IMR-90 (cell line): ENCODE results near the gene EMX1. TPM values are rescaled to one million over a fixed set of nuclear protein-coding genes. Genes with fewer than 3 reads are reported as not detected.

Source experiments
- ATAC-seq: fragments of 200-7000 bp; cut with Tn5 transposase; 2 replicates; pipeline ENCODE4 v1.9.1; 2020; ENCODE audit warnings: low read depth, mild to moderate bottlenecking, moderate library complexity
- BruUV-seq: library from RNA; stranded (reverse); fragments of 400-500 nt; replicated peaks from 2 replicates; lab custom pipeline; 2021; lab: Mats Ljungman, UMichigan
- CTCF ChIA-PET: fragments of 300-600 bp; formaldehyde crosslinking; extraction: SDS; loops from one replicate; lab custom pipeline; 2021; ENCODE audit warnings: antibody characterized with exemption; lab: Yijun Ruan, JAX
- POLR2A ChIA-PET: fragments of 300-600 bp; sonication (Branson Sonifier 250); formaldehyde crosslinking; loops from one replicate; lab custom pipeline; 2022; ENCODE audit warnings: antibody characterized with exemption; ENCODE audit not compliant: unreplicated experiment; lab: Charles Lee
- DNase-seq: peaks from one replicate; pipeline ENCODE4 v3.0.0; 2013
- H2AFZ ChIP-seq: replicated peaks from 2 replicates; pipeline ENCODE3; 2013; ENCODE audit warnings: low read length, mild to moderate bottlenecking; ENCODE audit not compliant: poor library complexity
- H2AK5ac ChIP-seq: 2 replicates; pipeline ENCODE4 v1.6.1; 2013; ENCODE audit warnings: low read depth, low read length, inconsistent platforms
- H2AK9ac ChIP-seq: replicated peaks from 2 replicates; pipeline ENCODE3; 2013; ENCODE audit warnings: mild to moderate bottlenecking, low read depth, low read length, moderate library complexity; ENCODE audit not compliant: poor library complexity
- H2BK120ac ChIP-seq: 2 replicates; pipeline ENCODE4 v1.6.1; 2013; ENCODE audit warnings: low read depth, low read length, inconsistent platforms
- H2BK15ac ChIP-seq: 3 replicates; pipeline ENCODE4 v1.6.1; 2013; ENCODE audit warnings: low read depth, low read length, inconsistent platforms
- H2BK20ac ChIP-seq: 2 replicates; pipeline ENCODE4 v1.6.1; 2013; ENCODE audit warnings: low read depth, mild to moderate bottlenecking, inconsistent platforms, low read length, moderate library complexity
- H2BK5ac ChIP-seq: 2 replicates; pipeline ENCODE4 v1.6.1; 2013; ENCODE audit warnings: mild to moderate bottlenecking, low read depth, low read length, inconsistent platforms; ENCODE audit not compliant: poor library complexity, severe bottlenecking
- H3K14ac ChIP-seq: replicated peaks from 2 replicates; pipeline ENCODE4 v1.6.1; 2013; ENCODE audit warnings: low read depth, low read length, inconsistent platforms
- H3K18ac ChIP-seq: 2 replicates; pipeline ENCODE4 v1.6.1; 2013; ENCODE audit warnings: low read depth, low read length, control low read depth
- H3K23ac ChIP-seq: 2 replicates; pipeline ENCODE4 v1.6.1; 2013; ENCODE audit warnings: low read depth, low read length, inconsistent platforms
- H3K27ac ChIP-seq: 2 replicates; pipeline ENCODE4 v1.5.1; 2013; ENCODE audit warnings: mild to moderate bottlenecking, control low read depth, low read length; ENCODE audit not compliant: insufficient read depth
- H3K27me3 ChIP-seq: 2 replicates; pipeline ENCODE4 v1.6.1; 2013; ENCODE audit warnings: low read length; ENCODE audit not compliant: control insufficient read depth, insufficient read depth
- H3K36me3 ChIP-seq: 2 replicates; pipeline ENCODE4 v1.6.1; 2013; ENCODE audit warnings: low read length, mixed read lengths; ENCODE audit not compliant: control insufficient read depth, insufficient read depth
- H3K4ac ChIP-seq: 2 replicates; pipeline ENCODE4 v1.6.1; 2013; ENCODE audit warnings: low read depth, low read length, inconsistent platforms
- H3K4me1 ChIP-seq: 2 replicates; pipeline ENCODE4 v1.6.1; 2013; ENCODE audit warnings: low read length, mixed read lengths; ENCODE audit not compliant: control insufficient read depth, insufficient read depth
- H3K4me2 ChIP-seq: 2 replicates; pipeline ENCODE4 v1.6.1; 2013; ENCODE audit warnings: low read depth, mild to moderate bottlenecking, control low read depth, low read length, moderate library complexity
- H3K4me3 ChIP-seq: 2 replicates; pipeline ENCODE4 v1.5.1; 2013; ENCODE audit warnings: low read depth, mild to moderate bottlenecking, control low read depth, low read length, moderate library complexity; ENCODE audit not compliant: insufficient read depth
- H3K56ac ChIP-seq: 2 replicates; pipeline ENCODE4 v1.6.1; 2013; ENCODE audit warnings: low read length, inconsistent platforms; ENCODE audit not compliant: insufficient read depth; ENCODE audit errors: extremely low read depth
- H3K79me1 ChIP-seq, 2 experiments: 2 replicates each; pipeline ENCODE4 v1.6.1; 2013; ENCODE audit warnings: low read length in 2 of 2, inconsistent platforms in 1 of 2, low read depth in 1 of 2
- H3K9ac ChIP-seq: 2 replicates; pipeline ENCODE4 v1.6.1; 2013; ENCODE audit warnings: low read depth, low read length, control low read depth
- H3K9me1 ChIP-seq: 2 replicates; pipeline ENCODE4 v1.6.1; 2013; ENCODE audit warnings: low read length, inconsistent platforms; ENCODE audit not compliant: insufficient read depth
- H3K9me3 ChIP-seq: 2 replicates; pipeline ENCODE4 v1.6.1; 2013; ENCODE audit warnings: low read length; ENCODE audit not compliant: control insufficient read depth, insufficient read depth
- H4K20me1 ChIP-seq: 2 replicates; pipeline ENCODE4 v1.6.1; 2013; ENCODE audit warnings: low read length, inconsistent platforms; ENCODE audit not compliant: insufficient read depth
- H4K5ac ChIP-seq: 2 replicates; pipeline ENCODE4 v1.6.1; 2013; ENCODE audit warnings: mild to moderate bottlenecking, low read depth, low read length, control low read depth
- H4K8ac ChIP-seq, 2 experiments: 2 replicates each; pipeline ENCODE4 v1.6.1; 2013; ENCODE audit warnings: low read depth in 2 of 2, low read length in 2 of 2, control low read depth in 1 of 2, inconsistent platforms in 1 of 2
- H4K91ac ChIP-seq: 2 replicates; pipeline ENCODE4 v1.6.1; 2013; ENCODE audit warnings: low read depth, low read length, inconsistent platforms; ENCODE audit not compliant: insufficient read depth
- BHLHE40 ChIP-seq: fragments of 150-350 bp; IDR thresholded peaks from 2 replicates; pipeline ENCODE4 v1.6.1; 2016; ENCODE audit warnings: mild to moderate bottlenecking, low read depth, low read length
- CEBPB ChIP-seq: IDR thresholded peaks from 2 replicates; pipeline ENCODE4 v1.6.1; 2012; ENCODE audit warnings: low read depth, low read length, improper control_type of control experiment
- CHD1 ChIP-seq: IDR thresholded peaks from 2 replicates; pipeline ENCODE4 v1.6.1; 2012; ENCODE audit warnings: low read depth, low read length, improper control_type of control experiment
- FOS ChIP-seq: fragments of 150-350 bp; IDR thresholded peaks from 2 replicates; pipeline ENCODE4 v1.6.1; 2016; ENCODE audit warnings: low read depth, low read length
- MAFK ChIP-seq: IDR thresholded peaks from 2 replicates; pipeline ENCODE4 v1.6.1; 2012; ENCODE audit warnings: low read depth, low read length, improper control_type of control experiment
- MAZ ChIP-seq: IDR thresholded peaks from 2 replicates; pipeline ENCODE4 v1.6.1; 2012; ENCODE audit warnings: low read depth, mild to moderate bottlenecking, low read length, improper control_type of control experiment, moderate library complexity, borderline replicate concordance
- MXI1 ChIP-seq: IDR thresholded peaks from 2 replicates; pipeline ENCODE4 v1.6.1; 2012; ENCODE audit warnings: low read depth, mild to moderate bottlenecking, low read length, moderate library complexity, borderline replicate concordance
- NFE2L2 ChIP-seq: fragments of 150-350 bp; IDR thresholded peaks from 2 replicates; pipeline ENCODE4 v1.6.1; 2016; ENCODE audit warnings: low read depth, mild to moderate bottlenecking, low read length
- POLR2A ChIP-seq: IDR thresholded peaks from 2 replicates; pipeline ENCODE4 v1.6.1; 2012; ENCODE audit warnings: mild to moderate bottlenecking, low read depth, low read length
- RAD21 ChIP-seq: IDR thresholded peaks from 2 replicates; pipeline ENCODE4 v1.6.1; 2012; ENCODE audit warnings: low read length, improper control_type of control experiment
- RCOR1 ChIP-seq: IDR thresholded peaks from 2 replicates; pipeline ENCODE4 v1.6.1; 2012; ENCODE audit warnings: mild to moderate bottlenecking, low read length, improper control_type of control experiment; ENCODE audit not compliant: insufficient replicate concordance
- RFX5 ChIP-seq: IDR thresholded peaks from 2 replicates; pipeline ENCODE4 v1.8.0; 2012; ENCODE audit warnings: low read depth, mild to moderate bottlenecking, low read length, moderate library complexity
- SMC3 ChIP-seq: fragments of 150-350 bp; IDR thresholded peaks from 2 replicates; pipeline ENCODE4 v1.6.1; 2016; ENCODE audit warnings: low read depth, mild to moderate bottlenecking, antibody characterized with exemption, low read length, moderate library complexity
- WGBS, 2 experiments: methylation state at CpG; one replicate each; pipeline versions ENCODE4 v1.1.5 to v1.1.7; 2013; ENCODE audit warnings: missing lambda C conversion rate in 2 of 2; ENCODE audit not compliant: insufficient read length in 1 of 2; ENCODE audit errors: extremely low coverage in 2 of 2; 5-methylcytosine and 5-hydroxymethylcytosine counted together
- dilution Hi-C: fragments of 300-500 bp; cut with HindIII; formaldehyde crosslinking; loops from one replicate; pipeline ENCODE4 v1.14.3; 2018; ENCODE audit warnings: low sequenced_read_pairs; ENCODE audit not compliant: unreplicated experiment
- in situ Hi-C: fragments of 300-500 bp; cut with MboI; formaldehyde crosslinking; loops from 3 replicates; pipeline ENCODE4 v1.14.3; 2019; ENCODE audit warnings: low sequenced_read_pairs, inconsistent platforms, mixed read lengths
- intact Hi-C: fragments of 100-400 bp; cut with micrococcal nuclease; formaldehyde crosslinking; loops from 2 replicates; pipeline ENCODE4 v1.10.0; 2022
- polyA plus RNA-seq, 3 experiments: library from polyadenylated mRNA; depleted of rRNA; stranded (reverse); fragments of >200 nt; gene quantifications; 2 replicates each; pipeline ENCODE4 v1.2.3, GENCODE V29; 2012; ENCODE audit warnings: low replicate concordance in 1 of 3
- total RNA-seq: library from RNA; depleted of rRNA; stranded (reverse); fragments of >200 nt; gene quantifications from 2 replicates; pipeline ENCODE4 v1.2.3, GENCODE V29; 2012
- TF ChIP-seq, protein P1 (sequence below): fragments of 150-350 bp; IDR thresholded peaks from 2 replicates; pipeline ENCODE4 v1.6.1; 2016; ENCODE audit warnings: low read depth, mild to moderate bottlenecking, low read length, moderate library complexity, borderline replicate concordance
- TF ChIP-seq, protein P2 (sequence below): conservative IDR thresholded peaks from 2 replicates; pipeline ENCODE4 v1.5.1; 2012; ENCODE audit warnings: mild to moderate bottlenecking, low read depth, low read length, improper control_type of control experiment
- TF ChIP-seq, protein P3 (sequence below): fragments of 150-350 bp; IDR thresholded peaks from 2 replicates; pipeline ENCODE4 v1.6.1; 2017; ENCODE audit warnings: mild to moderate bottlenecking, antibody characterized with exemption, low read length, low read depth

Gene EMX1
- total and polyA plus RNA-seq, 2 of the 4 experiments (the other 2 are of a cell fraction) = not detected

DNA sequence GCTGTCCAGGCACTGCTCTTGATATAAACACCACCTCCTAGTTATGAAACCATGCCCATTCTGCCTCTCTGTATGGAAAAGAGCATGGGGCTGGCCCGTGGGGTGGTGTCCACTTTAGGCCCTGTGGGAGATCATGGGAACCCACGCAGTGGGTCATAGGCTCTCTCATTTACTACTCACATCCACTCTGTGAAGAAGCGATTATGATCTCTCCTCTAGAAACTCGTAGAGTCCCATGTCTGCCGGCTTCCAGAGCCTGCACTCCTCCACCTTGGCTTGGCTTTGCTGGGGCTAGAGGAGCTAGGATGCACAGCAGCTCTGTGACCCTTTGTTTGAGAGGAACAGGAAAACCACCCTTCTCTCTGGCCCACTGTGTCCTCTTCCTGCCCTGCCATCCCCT is 15.9 kb downstream of the EMX1 start:
- intact Hi-C loops (no loop called here), dilution Hi-C loops (no loop called here), in situ Hi-C loops (no loop called here)
- Histone ChIP-seq H3K18ac (no peak overlapping the region), H4K91ac (no peak overlapping the region), H2AK5ac (no peak overlapping the region), H3K27me3 (peaks cover 55% of the 10 kb centered on the region), H3K4me3 (no peak overlapping the region), H3K14ac (no peak overlapping the region), H2BK5ac (no peak overlapping the region), H3K9me3 (peaks cover 6% of the 10 kb centered on the region), H3K27ac (no peak overlapping the region), H2BK120ac (no peak overlapping the region), H2AFZ (no peak overlapping the region), H3K36me3 (no peaks in the 10 kb centered on the region), H3K9ac (no peak overlapping the region), H4K8ac (no peak overlapping the region), H3K4me1 (peaks cover 2% of the 10 kb centered on the region), H3K4me2 (no peak overlapping the region), H2AK9ac (no peak overlapping the region), H3K9me1 (peaks cover 7% of the 10 kb centered on the region; the same call in 1 of the 2 replicates), H4K20me1 (0 out of 2 replicates have a peak, but pooled peaks cover 5% of the 10 kb centered on the region), H3K4ac (no peak overlapping the region), H2BK20ac (no peak overlapping the region), H3K79me1 (no peaks in the 10 kb centered on the region), H3K56ac (no peak overlapping the region), H4K5ac (no peak overlapping the region), H3K23ac (no peak overlapping the region), H2BK15ac (no peak overlapping the region)
- ATAC-seq = no peak
- TF ChIP-seq POLR2A = no peak
- no peak for TF ChIP-seq BHLHE40
- no peak for TF ChIP-seq MAZ
- no peak for TF ChIP-seq SMC3
- no peak for TF ChIP-seq NFE2L2
- TF ChIP-seq RFX5 = no peak
- TF ChIP-seq CHD1 = no peak
- TF ChIP-seq FOS = no peak
- no peak for TF ChIP-seq MXI1
- TF ChIP-seq, protein P1, sequence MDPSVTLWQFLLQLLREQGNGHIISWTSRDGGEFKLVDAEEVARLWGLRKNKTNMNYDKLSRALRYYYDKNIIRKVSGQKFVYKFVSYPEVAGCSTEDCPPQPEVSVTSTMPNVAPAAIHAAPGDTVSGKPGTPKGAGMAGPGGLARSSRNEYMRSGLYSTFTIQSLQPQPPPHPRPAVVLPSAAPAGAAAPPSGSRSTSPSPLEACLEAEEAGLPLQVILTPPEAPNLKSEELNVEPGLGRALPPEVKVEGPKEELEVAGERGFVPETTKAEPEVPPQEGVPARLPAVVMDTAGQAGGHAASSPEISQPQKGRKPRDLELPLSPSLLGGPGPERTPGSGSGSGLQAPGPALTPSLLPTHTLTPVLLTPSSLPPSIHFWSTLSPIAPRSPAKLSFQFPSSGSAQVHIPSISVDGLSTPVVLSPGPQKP = no peak
- no peak for TF ChIP-seq MAFK
- no peak for TF ChIP-seq RAD21
- no peak for TF ChIP-seq RCOR1
- TF ChIP-seq, protein P2, sequence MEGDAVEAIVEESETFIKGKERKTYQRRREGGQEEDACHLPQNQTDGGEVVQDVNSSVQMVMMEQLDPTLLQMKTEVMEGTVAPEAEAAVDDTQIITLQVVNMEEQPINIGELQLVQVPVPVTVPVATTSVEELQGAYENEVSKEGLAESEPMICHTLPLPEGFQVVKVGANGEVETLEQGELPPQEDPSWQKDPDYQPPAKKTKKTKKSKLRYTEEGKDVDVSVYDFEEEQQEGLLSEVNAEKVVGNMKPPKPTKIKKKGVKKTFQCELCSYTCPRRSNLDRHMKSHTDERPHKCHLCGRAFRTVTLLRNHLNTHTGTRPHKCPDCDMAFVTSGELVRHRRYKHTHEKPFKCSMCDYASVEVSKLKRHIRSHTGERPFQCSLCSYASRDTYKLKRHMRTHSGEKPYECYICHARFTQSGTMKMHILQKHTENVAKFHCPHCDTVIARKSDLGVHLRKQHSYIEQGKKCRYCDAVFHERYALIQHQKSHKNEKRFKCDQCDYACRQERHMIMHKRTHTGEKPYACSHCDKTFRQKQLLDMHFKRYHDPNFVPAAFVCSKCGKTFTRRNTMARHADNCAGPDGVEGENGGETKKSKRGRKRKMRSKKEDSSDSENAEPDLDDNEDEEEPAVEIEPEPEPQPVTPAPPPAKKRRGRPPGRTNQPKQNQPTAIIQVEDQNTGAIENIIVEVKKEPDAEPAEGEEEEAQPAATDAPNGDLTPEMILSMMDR = no peak
- TF ChIP-seq CEBPB = no peak
- TF ChIP-seq, protein P3, sequence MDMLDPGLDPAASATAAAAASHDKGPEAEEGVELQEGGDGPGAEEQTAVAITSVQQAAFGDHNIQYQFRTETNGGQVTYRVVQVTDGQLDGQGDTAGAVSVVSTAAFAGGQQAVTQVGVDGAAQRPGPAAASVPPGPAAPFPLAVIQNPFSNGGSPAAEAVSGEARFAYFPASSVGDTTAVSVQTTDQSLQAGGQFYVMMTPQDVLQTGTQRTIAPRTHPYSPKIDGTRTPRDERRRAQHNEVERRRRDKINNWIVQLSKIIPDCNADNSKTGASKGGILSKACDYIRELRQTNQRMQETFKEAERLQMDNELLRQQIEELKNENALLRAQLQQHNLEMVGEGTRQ = no peak
- CTCF ChIA-PET = no interaction called here
- POLR2A ChIA-PET = no interaction called here
- BruUV-seq = no TSS peak
- no peak for DNase-seq
- no CpG with 5 or more reads among the region's 5 CpGs for WGBS, 2 experiments
